C4-2B (cell line): Measurements from ENCODE around the gene FCHSD2.

Experiments used
- CTCF ChIP-seq: fragments of 450-650 bp; conservative IDR thresholded peaks from 2 replicates; pipeline ENCODE4 v1.5.1; 2017; ENCODE audit warnings: mild to moderate bottlenecking
- ZFX ChIP-seq: fragments of 450-650 bp; IDR thresholded peaks from 2 replicates; pipeline ENCODE4 v1.6.1; 2017

- TF ChIP-seq CTCF (no peak), ZFX (no peak)
Observed at GRCh38 chr11:72820439-72821139, 321.5 kb downstream of the FCHSD2 start.
